GM21381 (cell line): ENCODE results near the gene SRSF9.
"Not testable (repeated sequence)": the region's sequence is repeated elsewhere in the genome, so short reads cannot be mapped to it uniquely, and the experiment has no call there.

Experiments
- ATAC-seq: cut with Tn5 transposase; IDR thresholded peaks from one replicate; pipeline ENCODE4 v1.9.1; 2021; ENCODE audit warnings: mild to moderate bottlenecking, moderate library complexity; ENCODE audit not compliant: unreplicated experiment

SRSF9 gene

DNA sequence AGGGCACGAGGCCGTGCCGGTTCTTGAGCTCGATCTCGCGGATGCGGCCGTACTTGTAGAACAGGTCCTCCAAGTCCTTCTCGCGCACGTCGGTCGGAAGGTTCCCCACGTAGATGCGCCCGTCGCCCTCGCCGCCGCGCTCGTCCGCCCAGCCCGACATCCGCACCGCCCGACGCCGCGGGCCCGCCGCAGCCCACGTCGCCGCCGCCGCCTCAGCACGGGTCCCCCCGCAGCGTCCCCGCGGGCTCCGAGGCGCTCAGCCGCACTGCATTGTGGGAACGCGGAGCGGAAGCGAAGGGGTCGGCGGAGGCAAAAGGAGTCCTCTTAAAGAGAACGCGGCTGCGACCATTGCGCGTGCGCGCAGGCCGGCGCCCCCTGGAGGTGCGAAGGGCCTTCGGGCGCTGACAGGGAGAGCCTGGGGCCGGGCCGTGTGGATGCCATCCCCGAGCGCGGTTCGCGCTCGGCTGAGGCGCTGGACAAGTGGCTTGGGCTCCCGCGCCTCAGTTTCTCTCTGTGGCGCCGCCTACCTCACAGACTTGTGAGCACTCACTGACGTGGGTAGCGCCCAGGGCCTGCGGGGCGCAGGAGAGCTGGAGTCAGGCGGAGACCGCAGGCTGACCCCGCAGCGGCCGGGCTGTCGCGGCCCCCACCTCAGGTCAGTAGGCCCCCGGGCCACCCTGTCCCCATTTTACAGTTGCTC lies at the start of gene SRSF9:
TSS of gene SRSF9 (minus strand) at position 299 of the 700 bp plus-strand sequence. CDS start at position 160, 139 bp downstream.
- peak; percentile 77 for ATAC-seq

GRCh38 chr12:120519324-120519723 lies 49.8 kb upstream of the SRSF9 start:
- ATAC-seq, result not testable (repeated sequence)

DNA sequence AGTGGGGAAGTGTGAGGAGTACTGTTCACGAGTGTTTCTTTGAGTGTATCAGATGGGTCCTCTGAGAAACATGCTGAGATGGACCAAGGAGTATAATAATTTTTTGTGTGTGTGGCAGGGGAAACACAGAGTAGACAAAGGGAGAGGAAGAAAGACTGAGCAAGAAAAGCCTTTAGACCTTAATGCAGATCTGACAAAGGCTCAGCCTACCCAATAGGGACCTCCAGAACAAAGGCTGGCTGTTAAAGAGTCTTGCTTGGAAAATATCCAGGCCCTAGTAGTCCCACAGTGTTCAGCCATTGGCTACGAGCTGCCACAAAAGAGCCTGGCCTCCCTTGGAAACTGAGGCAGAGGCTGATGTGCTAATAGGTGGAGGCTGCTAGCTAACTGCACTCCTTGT lies 45.9 kb upstream of the SRSF9 start:
- no peak for ATAC-seq

GRCh38 chr12:120514002-120514401 lies 44.5 kb upstream of the SRSF9 start:
- no peak for ATAC-seq

DNA sequence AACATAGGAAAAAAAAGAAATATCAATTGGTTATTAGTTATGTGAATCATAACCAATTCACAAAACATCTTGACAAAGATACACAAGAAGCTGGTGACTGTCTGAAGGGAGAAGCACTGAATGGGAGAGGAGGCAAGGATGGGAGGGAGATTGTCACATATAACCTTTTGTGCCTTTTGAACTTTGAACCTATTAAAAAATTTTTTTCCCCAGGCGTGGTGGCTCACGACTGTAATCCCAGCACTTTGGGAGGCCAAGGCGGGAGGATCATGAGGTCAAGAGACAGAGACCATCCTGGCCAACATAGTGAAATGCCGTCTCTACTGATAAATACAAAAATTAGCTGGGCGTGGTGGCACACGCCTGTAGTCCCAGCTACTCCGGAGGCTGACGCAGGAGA lies 39.0 kb upstream of the SRSF9 start:
- no peak for ATAC-seq

- no peak for ATAC-seq
Observed at GRCh38 chr12:120504587-120504986, 35.0 kb upstream of the SRSF9 start.

DNA sequence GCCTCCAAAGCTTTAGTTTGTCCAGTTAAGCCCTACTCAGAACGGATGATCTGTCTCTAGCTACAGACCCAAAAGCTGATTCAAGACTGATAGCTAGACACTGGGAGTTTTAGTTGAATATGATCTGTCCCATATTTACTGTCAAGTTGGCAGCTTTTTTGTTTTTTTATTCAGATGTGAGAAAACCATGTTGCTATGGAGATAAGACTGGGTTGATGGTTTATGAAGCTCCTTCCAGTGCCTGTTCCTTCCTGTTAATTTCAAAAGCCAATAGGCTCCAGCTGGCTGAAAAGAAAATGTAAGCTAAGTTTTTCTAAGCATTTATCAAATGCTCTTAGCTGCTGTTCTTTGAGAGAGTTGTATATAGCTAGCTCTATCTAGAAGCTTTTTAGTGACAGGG lies 31.0 kb upstream of the SRSF9 start:
- no peak for ATAC-seq

DNA sequence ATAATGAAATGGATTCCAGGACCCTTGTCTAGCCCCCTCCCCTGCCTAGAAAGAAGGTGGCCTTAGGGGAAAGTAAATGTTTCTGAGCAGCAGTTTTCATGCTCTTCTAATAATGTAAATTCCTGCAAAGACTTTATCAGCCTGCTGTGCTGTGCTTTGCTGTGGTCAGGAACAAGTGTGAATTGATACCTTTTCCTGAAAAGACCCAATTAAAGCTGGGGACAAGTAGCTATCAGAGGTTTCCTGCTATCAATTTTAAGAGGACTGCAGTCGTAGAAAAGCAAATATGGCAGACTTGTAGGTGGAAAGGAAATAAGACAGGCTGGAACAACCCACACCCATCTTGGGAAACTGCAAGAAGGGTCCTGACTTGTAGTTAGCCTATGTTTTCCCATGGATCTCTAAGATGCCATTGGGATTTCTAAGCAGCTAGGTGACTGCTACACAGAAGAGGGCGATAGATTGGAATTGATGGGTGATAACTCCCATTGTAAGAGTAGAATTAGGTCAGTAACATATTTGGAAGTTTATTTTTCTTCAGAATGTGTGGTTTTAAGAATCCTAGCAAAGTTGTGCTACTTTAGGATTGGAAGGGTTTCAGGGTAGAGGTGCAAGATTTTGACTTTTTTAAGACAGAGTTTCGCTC lies 29.4 kb upstream of the SRSF9 start:
- ATAC-seq, result no peak

DNA sequence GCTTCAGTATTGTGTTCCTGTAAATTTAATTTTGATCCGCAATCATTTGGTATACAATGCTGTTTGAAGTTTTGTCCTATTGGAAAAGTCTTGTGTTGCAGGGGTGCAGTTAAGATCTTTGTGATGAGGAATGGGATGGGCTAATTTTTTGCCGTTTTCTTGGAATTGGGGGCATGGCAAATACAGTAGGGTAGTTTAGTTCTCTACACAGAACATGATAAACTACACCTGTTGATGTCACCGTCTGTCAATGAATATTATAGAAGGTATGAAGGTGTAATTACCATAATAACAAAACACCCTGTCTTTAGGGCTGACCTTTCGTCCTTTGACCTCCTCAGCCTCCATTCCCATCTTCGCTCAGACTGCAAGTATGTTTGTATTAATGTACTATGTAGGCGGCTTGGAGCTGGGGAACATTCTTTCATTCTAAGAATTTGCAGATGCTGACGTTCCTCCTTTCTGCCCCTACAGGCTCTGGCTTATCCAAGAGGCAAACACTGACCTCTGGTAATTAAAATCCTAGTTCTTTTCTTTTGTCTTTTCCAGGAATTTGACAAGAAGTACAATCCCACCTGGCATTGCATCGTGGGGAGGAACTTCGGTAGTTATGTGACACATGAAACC lies 28.1 kb upstream of the SRSF9 start:
- ATAC-seq, result no peak

DNA sequence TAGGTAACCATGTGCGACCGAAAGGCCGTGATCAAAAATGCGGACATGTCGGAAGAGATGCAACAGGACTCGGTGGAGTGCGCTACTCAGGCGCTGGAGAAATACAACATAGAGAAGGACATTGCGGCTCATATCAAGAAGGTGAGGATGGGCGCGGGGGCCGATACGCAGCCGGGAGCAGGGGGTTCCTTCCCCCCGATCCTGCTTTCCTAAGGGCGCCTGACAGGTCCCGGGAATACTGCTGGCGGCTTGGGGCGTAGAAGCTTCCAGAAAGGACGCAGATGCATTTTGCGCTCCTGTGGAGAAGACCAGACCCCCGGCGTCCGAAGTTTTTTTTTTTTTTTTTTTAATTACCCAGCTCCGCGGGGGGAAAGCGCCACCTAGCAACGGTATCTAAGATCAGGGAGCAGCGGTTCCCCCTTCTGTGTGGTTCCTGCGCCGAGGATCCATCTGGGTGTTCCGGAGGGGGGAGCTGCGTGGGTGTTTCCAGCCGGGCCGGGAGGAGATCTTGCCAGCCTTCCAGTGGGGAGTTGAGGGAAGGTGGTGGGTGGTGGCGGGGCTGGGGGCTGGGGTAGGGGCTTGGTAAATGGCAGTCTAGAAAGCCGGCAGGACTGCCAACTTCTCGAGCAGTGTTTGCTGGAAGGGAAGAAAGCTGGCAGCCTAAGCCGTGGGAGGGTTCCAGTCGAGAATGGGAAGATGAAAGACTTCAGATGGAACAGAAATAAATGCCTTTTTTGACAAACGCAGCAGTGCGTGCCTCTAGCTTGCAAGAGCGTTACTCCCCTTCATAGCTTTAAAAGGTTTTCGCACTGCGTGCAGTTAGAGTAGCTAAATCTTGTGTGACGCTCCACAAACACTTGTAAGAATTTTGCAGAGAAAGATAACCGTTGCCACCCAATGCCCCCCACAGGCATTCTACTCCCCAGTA lies 27.1 kb upstream of the SRSF9 start:
- peak; percentile 8 for ATAC-seq

GRCh38 chr12:120495731-120496412 lies 26.3 kb upstream of the SRSF9 start, which contains the start of gene DYNLL1:
Gene DYNLL1, plus strand, starts transcription at chr12:120496113. Its CDS starts 309 bp downstream, at chr12:120496422.
- ATAC-seq, result peak; percentile 93

DNA sequence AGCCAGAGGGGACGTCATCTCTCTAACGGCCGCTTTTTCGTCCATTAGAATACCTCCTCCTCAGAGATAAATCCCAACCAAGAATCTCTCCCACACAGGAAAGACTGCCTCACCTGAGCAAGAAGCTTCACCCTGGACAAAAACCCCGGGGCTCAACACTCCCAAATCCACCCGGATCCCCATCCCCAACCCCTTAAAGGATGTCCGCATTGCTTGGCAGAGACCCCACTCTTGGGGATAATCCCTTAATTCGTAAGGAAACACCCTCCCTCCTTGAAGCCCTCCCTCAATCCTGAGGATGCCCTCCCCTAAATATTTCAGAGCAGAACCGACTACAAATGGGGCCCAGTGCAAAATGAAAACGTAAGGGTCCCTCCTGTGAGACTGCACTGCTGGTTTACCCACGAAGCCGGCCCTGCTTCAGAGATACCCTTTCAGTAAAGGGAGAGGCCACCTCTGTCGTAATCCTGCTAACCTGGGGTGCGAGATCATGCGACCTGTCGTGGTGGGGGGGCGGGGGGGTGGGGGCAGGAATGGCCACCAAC lies 25.7 kb upstream of the SRSF9 start:
- ATAC-seq, result no peak

- no peak for ATAC-seq
Observed at GRCh38 chr12:120490833-120491512, 21.4 kb upstream of the SRSF9 start.

GRCh38 chr12:120490325-120490724 lies 20.8 kb upstream of the SRSF9 start:
- ATAC-seq, result no peak

GRCh38 chr12:120489018-120489417 lies 19.5 kb upstream of the SRSF9 start:
- no peak for ATAC-seq

GRCh38 chr12:120488057-120488640 lies 18.6 kb upstream of the SRSF9 start:
- ATAC-seq, result no peak

- ATAC-seq, result not testable (repeated sequence)
Observed at GRCh38 chr12:120487552-120487951, 18.0 kb upstream of the SRSF9 start.

GRCh38 chr12:120485961-120486881 lies 16.7 kb upstream of the SRSF9 start:
- no peak for ATAC-seq
